Urinary bladder (tissue), 4 donors: ENCODE data around the gene CD47. TPM values are rescaled to one million over a fixed set of nuclear protein-coding genes. Genes with fewer than 3 reads are reported as not detected.

Source experiments
- DNase-seq: peaks from one replicate; pipeline ENCODE4 v3.0.0-alpha.2; 2015; ENCODE audit errors: extremely low spot score
- H3K27ac ChIP-seq: one replicate; pipeline ENCODE4 v1.5.1; 2013; ENCODE audit warnings: low read depth, mild to moderate bottlenecking, moderate library complexity
- H3K36me3 ChIP-seq: one replicate; pipeline ENCODE4 v1.6.1; 2013; ENCODE audit warnings: mild to moderate bottlenecking, moderate library complexity; ENCODE audit not compliant: insufficient read depth
- H3K4me1 ChIP-seq: one replicate; pipeline ENCODE4 v1.6.1; 2013; ENCODE audit warnings: mild to moderate bottlenecking, moderate library complexity; ENCODE audit not compliant: insufficient read depth
- H3K4me3 ChIP-seq: one replicate; pipeline ENCODE4 v1.5.1; 2013; ENCODE audit warnings: low read depth, low read length
- WGBS: extraction: QIAGEN DNeasy Blood & Tissue Kit; methylation state at CpG from one replicate; pipeline ENCODE4 v1.1.7; 2013; 5-methylcytosine and 5-hydroxymethylcytosine counted together
- polyA plus RNA-seq: library from polyadenylated mRNA; stranded (reverse); fragments of 200-250 nt; gene quantifications from one replicate; pipeline ENCODE4 v1.2.3, GENCODE V29; 2013
- total RNA-seq: library from RNA; depleted of rRNA; stranded (reverse); fragments of >200 nt; gene quantifications from one replicate; pipeline ENCODE4 v1.2.3, GENCODE V29; 2014
- donor health status: healthy with polysubstance abuse.
- donor health status: healthy.

The CD47 gene
- total and polyA plus RNA-seq, 2 donors, result 39.2 to 155 TPM

- no peaks in the 10 kb centered on the region for H3K4me1 ChIP-seq
- no peak for DNase-seq
- H3K27ac ChIP-seq, result no peak overlapping the region
- peaks cover 6% of the 10 kb centered on the region for H3K36me3 ChIP-seq
- no peak overlapping the region for H3K4me3 ChIP-seq
- WGBS, result 32% methylated on average over 1 of the region's 1 CpG
These were observed 23.1 kb downstream of the CD47 start for GRCh38 chr3:108067768-108068167.

DNA sequence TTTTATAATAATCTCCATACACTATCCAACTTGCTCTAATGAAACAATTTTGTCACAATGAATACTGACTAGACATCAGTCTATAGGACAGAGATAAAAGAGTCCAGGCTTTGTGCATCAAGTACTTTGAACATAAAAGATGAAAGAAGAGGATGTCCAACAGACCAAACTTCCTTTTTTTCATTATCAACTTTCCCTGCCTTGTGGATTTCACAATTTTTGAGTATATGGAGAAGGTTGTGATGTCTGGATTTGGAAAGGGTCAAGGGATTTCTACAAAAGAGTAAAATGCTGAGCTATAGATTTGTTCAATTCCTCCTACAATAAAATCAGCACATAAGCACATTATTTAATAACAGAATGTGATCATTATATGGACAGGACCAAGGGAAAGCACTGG, 25.7 kb downstream of the CD47 start:
- no peak overlapping the region for H3K4me3 ChIP-seq
- no peaks in the 10 kb centered on the region for H3K4me1 ChIP-seq
- DNase-seq, result no peak
- peaks cover 6% of the 10 kb centered on the region for H3K36me3 ChIP-seq
- no peak overlapping the region for H3K27ac ChIP-seq

DNA sequence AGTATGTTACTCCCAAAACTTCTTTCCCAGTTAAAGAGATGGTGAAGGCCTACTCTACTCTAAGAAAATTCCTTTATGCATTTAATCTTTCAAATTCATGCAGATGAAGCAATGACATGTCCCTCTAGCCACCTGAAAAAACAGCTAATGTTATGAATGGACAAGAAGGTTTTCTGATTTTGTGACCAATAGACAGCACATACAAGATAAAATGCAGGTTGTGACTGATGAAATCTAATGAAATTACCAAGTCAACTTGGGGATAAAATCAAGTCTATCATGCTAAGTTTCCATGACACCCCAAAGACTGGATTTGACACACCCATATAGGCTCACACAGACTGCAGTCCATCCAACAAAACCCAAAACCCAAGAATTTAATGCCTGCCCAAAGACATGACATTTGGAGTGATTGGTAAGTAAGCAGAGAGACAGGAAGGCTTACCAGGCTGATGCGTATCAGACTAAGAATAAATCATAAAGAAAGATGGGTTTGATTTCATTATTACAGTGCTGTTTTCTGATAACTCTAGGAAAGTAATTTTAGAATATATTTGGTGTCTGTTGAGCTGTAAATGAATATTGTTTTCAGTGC, 26.4 kb downstream of the CD47 start:
- no peak for DNase-seq
- Histone ChIP-seq H3K4me1 (no peaks in the 10 kb centered on the region), H3K4me3 (no peak overlapping the region), H3K36me3 (peaks cover 6% of the 10 kb centered on the region), H3K27ac (no peak overlapping the region)
- WGBS, result 98% methylated on average over 1 of the region's 1 CpG

DNA sequence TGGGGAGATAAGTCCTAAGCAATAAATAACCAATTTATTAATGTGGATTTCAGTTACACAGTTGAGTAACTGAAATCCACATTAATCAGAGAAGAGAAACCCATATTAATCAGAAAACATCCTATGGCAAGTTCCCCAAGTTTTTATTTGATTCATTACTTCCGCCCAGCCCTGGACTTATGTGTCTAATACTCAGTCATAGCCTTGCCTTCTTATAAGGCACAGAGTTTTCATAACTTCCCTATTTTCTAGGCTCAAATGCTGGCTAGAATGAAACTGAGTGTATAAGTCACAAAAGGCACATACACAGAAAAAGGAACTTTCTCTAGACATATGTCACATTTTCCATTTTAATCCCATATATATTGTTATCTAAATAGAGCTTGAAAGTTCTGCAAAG, 28.8 kb downstream of the CD47 start:
- H3K4me1 ChIP-seq, result no peaks in the 10 kb centered on the region
- H3K36me3 ChIP-seq, result peaks cover 3% of the 10 kb centered on the region
- no peak overlapping the region for H3K4me3 ChIP-seq
- DNase-seq, result no peak
- WGBS, result 94% methylated on average over 1 of the region's 1 CpG
- H3K27ac ChIP-seq, result no peak overlapping the region

DNA sequence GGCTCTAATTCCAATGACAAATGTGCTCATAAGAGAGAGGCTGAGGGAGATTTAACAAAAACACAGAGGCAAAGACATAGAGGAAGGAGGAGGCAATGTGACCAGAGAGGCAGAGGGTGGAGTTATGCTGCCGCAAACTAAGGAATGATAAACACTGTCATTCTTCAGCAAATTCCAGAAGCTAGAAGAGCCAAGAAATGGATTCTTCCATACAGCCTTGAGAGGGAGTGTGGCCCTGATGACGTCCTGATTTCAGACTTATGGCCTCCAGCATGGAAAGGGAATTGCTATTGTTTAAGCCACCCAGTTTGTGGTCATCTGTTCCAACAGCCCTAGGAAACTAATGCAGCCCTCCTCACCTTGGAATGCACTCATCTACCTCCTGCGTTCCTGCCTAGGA, 30.5 kb downstream of the CD47 start:
- Histone ChIP-seq H3K27ac (no peak overlapping the region), H3K4me1 (no peaks in the 10 kb centered on the region), H3K36me3 (no peaks in the 10 kb centered on the region), H3K4me3 (no peak overlapping the region)
- 56% methylated on average over 3 of the region's 3 CpGs for WGBS
- no peak for DNase-seq

- Histone ChIP-seq H3K36me3 (no peaks in the 10 kb centered on the region), H3K4me1 (no peaks in the 10 kb centered on the region), H3K27ac (no peak overlapping the region), H3K4me3 (no peak overlapping the region)
- DNase-seq, result no peak
- 99% methylated on average over 3 of the region's 3 CpGs for WGBS
These were observed 34.9 kb downstream of the CD47 start for GRCh38 chr3:108055931-108056330.

DNA sequence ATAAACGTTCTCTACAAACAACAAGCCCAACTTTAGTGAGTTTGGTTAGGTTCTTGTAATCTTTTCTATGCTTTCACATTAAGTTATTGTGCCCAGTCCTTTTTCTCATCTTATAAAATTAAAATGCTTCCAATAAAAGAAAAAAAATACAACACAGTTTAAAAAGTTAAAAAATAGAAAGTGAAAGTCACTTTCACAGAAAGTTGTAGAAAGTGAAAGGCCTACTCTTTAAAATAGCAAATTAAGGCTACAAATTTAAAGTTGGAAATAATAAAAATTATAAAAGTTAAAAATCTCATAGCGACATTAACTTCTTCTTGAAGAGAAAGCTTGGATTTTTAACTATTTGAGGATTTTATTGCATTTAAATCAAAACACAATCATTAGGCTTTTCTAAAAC, 35.9 kb downstream of the CD47 start:
- H3K4me1 ChIP-seq, result no peaks in the 10 kb centered on the region
- H3K36me3 ChIP-seq, result no peaks in the 10 kb centered on the region
- no peak overlapping the region for H3K27ac ChIP-seq
- DNase-seq, result no peak
- no peak overlapping the region for H3K4me3 ChIP-seq
- WGBS, result 93% methylated on average over 2 of the region's 2 CpGs

- Histone ChIP-seq H3K27ac (no peak overlapping the region), H3K4me1 (no peaks in the 10 kb centered on the region), H3K4me3 (no peak overlapping the region), H3K36me3 (no peaks in the 10 kb centered on the region)
- WGBS, result 92% methylated on average over 2 of the region's 2 CpGs
- no peak for DNase-seq
These were observed 37.3 kb downstream of the CD47 start for GRCh38 chr3:108053483-108053882.

DNA sequence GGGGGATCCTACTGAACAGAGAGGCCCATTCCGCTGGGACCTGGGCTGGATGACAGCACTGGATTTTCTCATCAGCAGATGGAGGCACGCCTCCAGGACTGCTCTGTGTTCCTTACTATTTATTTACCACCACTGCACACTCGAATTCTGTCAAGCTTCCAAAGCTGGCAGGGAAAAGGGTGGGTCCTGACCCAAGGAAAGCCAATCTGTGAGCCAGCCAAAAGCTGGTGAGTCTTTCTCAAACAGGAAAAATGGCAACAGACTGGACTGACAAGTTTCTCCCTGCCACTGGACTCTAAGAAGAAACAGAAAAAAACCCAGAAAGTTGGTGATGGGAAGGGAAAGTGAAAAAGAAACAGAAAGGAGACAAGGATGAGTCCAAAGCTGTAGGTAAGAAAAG, 37.8 kb downstream of the CD47 start:
- no peaks in the 10 kb centered on the region for H3K36me3 ChIP-seq

GRCh38 chr3:108051005-108051404, 39.8 kb downstream of the CD47 start:
- no peak overlapping the region for H3K27ac ChIP-seq
- H3K4me1 ChIP-seq, result no peaks in the 10 kb centered on the region
- H3K36me3 ChIP-seq, result no peaks in the 10 kb centered on the region
- 82% methylated on average over 3 of the region's 3 CpGs for WGBS
- H3K4me3 ChIP-seq, result no peak overlapping the region
- no peak for DNase-seq

More for the DNA sequence above, 37.8 kb downstream of the CD47 start:
- Histone ChIP-seq H3K27ac (no peak overlapping the region), H3K4me3 (no peak overlapping the region), H3K4me1 (no peaks in the 10 kb centered on the region)
- DNase-seq, result peak; percentile 4
- 57% methylated on average over 3 of the region's 3 CpGs for WGBS

GRCh38 chr3:108047987-108048386, 42.8 kb downstream of the CD47 start:
- no peak overlapping the region for H3K4me3 ChIP-seq
- DNase-seq, result no peak
- WGBS, result 94% methylated on average over 1 of the region's 1 CpG
- H3K27ac ChIP-seq, result no peak overlapping the region
- H3K4me1 ChIP-seq, result no peaks in the 10 kb centered on the region
- peaks cover 2% of the 10 kb centered on the region for H3K36me3 ChIP-seq

GRCh38 chr3:108046247-108046646, 44.6 kb downstream of the CD47 start:
- H3K27ac ChIP-seq, result no peak overlapping the region
- WGBS, result 95% methylated on average over 1 of the region's 1 CpG
- peaks cover 2% of the 10 kb centered on the region for H3K36me3 ChIP-seq
- H3K4me1 ChIP-seq, result no peaks in the 10 kb centered on the region
- no peak overlapping the region for H3K4me3 ChIP-seq
- DNase-seq, result no peak

DNA sequence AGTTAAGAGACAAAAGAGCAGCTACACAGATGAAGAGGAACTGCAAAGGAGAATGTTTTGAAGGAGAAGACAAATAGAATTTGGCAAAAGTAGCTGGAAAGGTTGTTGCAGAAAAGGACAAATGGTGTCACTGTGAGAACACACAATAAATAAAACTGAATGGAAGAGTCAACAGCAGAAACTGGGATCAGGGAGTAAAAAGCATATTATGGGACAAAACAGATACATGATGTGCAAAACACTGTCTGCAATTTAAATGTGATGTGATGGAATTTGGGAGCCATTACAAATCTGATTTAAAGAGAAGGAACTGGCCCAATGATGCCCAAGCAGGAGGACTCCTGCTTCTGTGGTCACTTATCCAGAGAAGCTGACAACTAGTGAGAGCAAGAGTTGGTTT, 46.1 kb downstream of the CD47 start:
- no peak overlapping the region for H3K4me3 ChIP-seq
- no peak for DNase-seq
- H3K27ac ChIP-seq, result no peak overlapping the region
- peaks cover 2% of the 10 kb centered on the region for H3K36me3 ChIP-seq
- no peaks in the 10 kb centered on the region for H3K4me1 ChIP-seq

GRCh38 chr3:108042300-108042699, 48.5 kb downstream of the CD47 start:
- no peak overlapping the region for H3K4me3 ChIP-seq
- no peaks in the 10 kb centered on the region for H3K4me1 ChIP-seq
- H3K36me3 ChIP-seq, result peaks cover 2% of the 10 kb centered on the region
- no peak for DNase-seq
- H3K27ac ChIP-seq, result no peak overlapping the region
- WGBS, result 84% methylated on average over 8 of the region's 8 CpGs

- no peak for DNase-seq
- Histone ChIP-seq H3K4me3 (no peak overlapping the region), H3K36me3 (peaks cover 2% of the 10 kb centered on the region), H3K4me1 (no peaks in the 10 kb centered on the region), H3K27ac (no peak overlapping the region)
- 31% methylated on average over 1 of the region's 1 CpG for WGBS
These were observed 49.6 kb downstream of the CD47 start for GRCh38 chr3:108041253-108041652.
